ENCODE data around the gene OPN3.

GRCh38 chr1:241603731-241604245, 36.4 kb downstream of the OPN3 start:
- TF ChIP-seq POLR2A (IDR thresholded peaks at IDR 0.05), result no peak
- no peak for TF ChIP-seq CTCF (IDR thresholded peaks at IDR 0.05)

All from uterus (tissue), 2 donors.